Germinal center (tissue), 1 donor: Measurements from ENCODE around the gene RHOBTB1.
"Not testable (repeated sequence)": the region's sequence is repeated elsewhere in the genome, so short reads cannot be mapped to it uniquely, and the experiment has no call there.

Source experiments
- DNase-seq: peaks from one replicate; pipeline ENCODE4 v3.0.0; 2012; ENCODE audit warnings: mixed read lengths, low spot score

The RHOBTB1 gene

GRCh38 chr10:60944058-60944909 lies at the start of gene RHOBTB1:
Gene RHOBTB1, minus strand, starts transcription at chr10:60944185. Its CDS starts 32,643 bp downstream, at chr10:60911542.
- DNase-seq: peak; percentile 26

- DNase-seq: no peak
Observed at GRCh38 chr10:60992636-60993035, 48.7 kb upstream of the RHOBTB1 start.

- no peak for DNase-seq
Observed at GRCh38 chr10:60990663-60991062, 46.7 kb upstream of the RHOBTB1 start.

- DNase-seq: no peak
Observed at GRCh38 chr10:60989400-60989876, 45.5 kb upstream of the RHOBTB1 start.

- no peak for DNase-seq
Observed at GRCh38 chr10:60986791-60987190, 42.8 kb upstream of the RHOBTB1 start.

GRCh38 chr10:60985951-60986350 lies 42.0 kb upstream of the RHOBTB1 start:
- no peak for DNase-seq

GRCh38 chr10:60980997-60981396 lies 37.0 kb upstream of the RHOBTB1 start:
- no peak for DNase-seq

- no peak for DNase-seq
Observed at GRCh38 chr10:60979667-60980104, 35.7 kb upstream of the RHOBTB1 start.

GRCh38 chr10:60978287-60979115 lies 34.5 kb upstream of the RHOBTB1 start:
- DNase-seq: no peak

GRCh38 chr10:60977161-60978122 lies 33.5 kb upstream of the RHOBTB1 start:
- no peak for DNase-seq

- DNase-seq: no peak
Observed at GRCh38 chr10:60976687-60977086, 32.7 kb upstream of the RHOBTB1 start.

- DNase-seq: no peak
Observed at GRCh38 chr10:60975716-60976115, 31.7 kb upstream of the RHOBTB1 start.

GRCh38 chr10:60974463-60975149 lies 30.6 kb upstream of the RHOBTB1 start:
- no peak for DNase-seq

GRCh38 chr10:60973086-60973485 lies 29.1 kb upstream of the RHOBTB1 start:
- no peak for DNase-seq

- DNase-seq: not testable (repeated sequence)
Observed at GRCh38 chr10:60972181-60972580, 28.2 kb upstream of the RHOBTB1 start.

- no peak for DNase-seq
Observed at GRCh38 chr10:60970526-60970925, 26.5 kb upstream of the RHOBTB1 start.

GRCh38 chr10:60968504-60968903 lies 24.5 kb upstream of the RHOBTB1 start:
- DNase-seq: no peak

- no peak for DNase-seq
Observed at GRCh38 chr10:60967854-60968484, 24.0 kb upstream of the RHOBTB1 start.

GRCh38 chr10:60967260-60967659 lies 23.3 kb upstream of the RHOBTB1 start:
- no peak for DNase-seq

GRCh38 chr10:60965696-60966095 lies 21.7 kb upstream of the RHOBTB1 start:
- no peak for DNase-seq
